ENCODE results near the gene PRX.

PRX gene

GRCh38 chr19:40418040-40418439 lies 4.9 kb upstream of the PRX start:
- ATAC-seq (ENCODE audit: insufficient read depth, low read depth) (no peak), DNase-seq (no peak)
- H3K36me3 ChIP-seq (ENCODE audit: insufficient read depth, low read length), result peaks cover 7% of the 10 kb centered on the region; the same call in 1 of the 2 replicates
- H3K4me3 ChIP-seq (ENCODE audit: low read depth in 1 of 2, low read length in 2 of 2), result no peak overlapping the region
- peaks cover 13% of the 10 kb centered on the region for H3K4me1 ChIP-seq (ENCODE audit: insufficient read depth, low read length)
- no peak overlapping the region for H3K27ac ChIP-seq (ENCODE audit: low read length)
- peaks cover 3% of the 10 kb centered on the region; the same call in 1 of the 2 replicates for H3K79me2 ChIP-seq (ENCODE audit: insufficient read depth, low read length)
- TF ChIP-seq CTCF (IDR thresholded peaks at IDR 0.05; ENCODE audit: borderline replicate concordance, extremely low read depth, low read length, poor library complexity, severe bottlenecking) (no peak), EZH2 (IDR thresholded peaks at IDR 0.05; ENCODE audit: borderline replicate concordance, low read depth, low read length, severe bottlenecking) (no peak)
- no peaks in the 10 kb centered on the region for H4K20me1 ChIP-seq (ENCODE audit: insufficient read depth, low read length)
- no peaks in the 10 kb centered on the region for H3K9me3 ChIP-seq (ENCODE audit: insufficient read depth, low read length, severe bottlenecking)
- no peaks in the 10 kb centered on the region for H3K27me3 ChIP-seq (ENCODE audit: insufficient read depth, low read length, poor library complexity)
- H3K9ac ChIP-seq (ENCODE audit: low read depth, low read length), result no peak overlapping the region
- no peak overlapping the region for H2AFZ ChIP-seq (ENCODE audit: low read depth, low read length)
- H3K4me2 ChIP-seq (ENCODE audit: insufficient read depth, low read length), result no peak overlapping the region

DNA sequence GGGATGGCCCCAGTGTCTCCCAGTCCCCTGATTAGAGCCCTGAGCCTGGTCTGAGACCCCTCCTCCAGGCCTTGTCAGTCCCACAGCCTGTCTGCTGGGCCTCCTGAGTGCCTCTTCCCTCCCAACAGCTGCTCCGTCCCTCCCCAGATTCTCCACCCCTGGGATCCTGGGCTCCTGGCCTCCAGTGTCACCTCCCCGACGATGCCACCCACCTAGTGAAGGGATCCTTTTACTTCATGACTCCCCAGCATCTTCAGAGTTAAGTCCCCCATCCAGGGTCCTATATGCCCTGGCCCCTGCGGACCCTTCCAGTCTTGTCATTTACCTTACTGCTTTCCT lies 4.4 kb upstream of the PRX start:
- no peak overlapping the region for H3K4me2 ChIP-seq (ENCODE audit: insufficient read depth, low read length)
- peaks cover 13% of the 10 kb centered on the region for H3K4me1 ChIP-seq (ENCODE audit: insufficient read depth, low read length)
- ATAC-seq (ENCODE audit: insufficient read depth, low read depth), result no peak
- no peak overlapping the region for H3K4me3 ChIP-seq (ENCODE audit: low read depth in 1 of 2, low read length in 2 of 2)
- H2AFZ ChIP-seq (ENCODE audit: low read depth, low read length), result no peak overlapping the region
- no peaks in the 10 kb centered on the region for H3K27me3 ChIP-seq (ENCODE audit: insufficient read depth, low read length, poor library complexity)
- H3K9ac ChIP-seq (ENCODE audit: low read depth, low read length), result no peak overlapping the region
- DNase-seq, result no peak
- H3K27ac ChIP-seq (ENCODE audit: low read length), result no peak overlapping the region
- peaks cover 3% of the 10 kb centered on the region; the same call in 1 of the 2 replicates for H3K36me3 ChIP-seq (ENCODE audit: insufficient read depth, low read length)
- no peaks in the 10 kb centered on the region for H3K9me3 ChIP-seq (ENCODE audit: insufficient read depth, low read length, severe bottlenecking)
- H4K20me1 ChIP-seq (ENCODE audit: insufficient read depth, low read length), result no peaks in the 10 kb centered on the region
- no peaks in the 10 kb centered on the region for H3K79me2 ChIP-seq (ENCODE audit: insufficient read depth, low read length)
- TF ChIP-seq EZH2 (IDR thresholded peaks at IDR 0.05; ENCODE audit: borderline replicate concordance, low read depth, low read length, severe bottlenecking), result no peak
- TF ChIP-seq CTCF (IDR thresholded peaks at IDR 0.05; ENCODE audit: borderline replicate concordance, extremely low read depth, low read length, poor library complexity, severe bottlenecking), result no peak

DNA sequence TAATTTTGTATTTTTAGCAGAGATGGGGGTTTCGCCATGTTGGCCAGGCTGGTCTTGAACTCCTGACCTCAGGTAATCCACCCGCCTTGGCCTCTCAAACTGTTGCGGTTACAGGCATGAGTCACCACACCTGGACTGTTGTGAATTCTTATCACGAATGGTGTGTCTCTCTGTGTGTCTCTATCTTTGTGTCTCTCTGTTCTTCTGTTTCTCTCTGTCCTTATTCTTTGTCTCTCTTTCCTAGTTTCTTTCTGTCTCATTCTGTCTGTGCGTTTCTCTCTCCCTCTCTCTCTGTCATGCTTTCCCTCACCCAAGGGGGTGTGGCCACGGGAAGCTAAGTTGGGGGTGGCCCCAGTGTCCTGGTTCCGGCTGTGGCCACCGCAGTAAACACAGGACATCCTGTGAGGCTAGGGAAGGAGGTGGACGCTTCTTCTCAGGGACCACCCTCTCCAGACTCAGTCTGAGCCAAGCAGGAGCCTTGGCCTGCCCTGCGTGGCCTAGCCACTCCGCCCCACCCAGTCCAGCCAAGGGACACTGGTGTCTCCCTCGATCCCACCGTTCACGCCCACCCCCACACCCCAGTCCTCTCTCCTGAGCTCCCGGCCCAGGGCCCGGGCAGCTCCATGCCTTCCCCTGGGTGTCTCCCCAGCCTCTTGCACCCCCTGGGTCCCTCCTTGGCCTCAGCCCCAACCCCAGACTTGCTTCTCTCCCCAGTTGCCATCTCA lies 3.9 kb upstream of the PRX start:
- H3K9ac ChIP-seq (ENCODE audit: low read depth, low read length), result no peak overlapping the region
- no peaks in the 10 kb centered on the region for H4K20me1 ChIP-seq (ENCODE audit: insufficient read depth, low read length)
- no peak overlapping the region for H3K4me3 ChIP-seq (ENCODE audit: low read depth in 1 of 2, low read length in 2 of 2)
- H2AFZ ChIP-seq (ENCODE audit: low read depth, low read length), result no peak overlapping the region
- no peaks in the 10 kb centered on the region for H3K36me3 ChIP-seq (ENCODE audit: insufficient read depth, low read length)
- no peak for DNase-seq
- H3K9me3 ChIP-seq (ENCODE audit: insufficient read depth, low read length, severe bottlenecking), result no peaks in the 10 kb centered on the region
- no peaks in the 10 kb centered on the region for H3K79me2 ChIP-seq (ENCODE audit: insufficient read depth, low read length)
- H3K27ac ChIP-seq (ENCODE audit: low read length), result no peak overlapping the region
- TF ChIP-seq EZH2 (IDR thresholded peaks at IDR 0.05; ENCODE audit: borderline replicate concordance, low read depth, low read length, severe bottlenecking), result no peak
- TF ChIP-seq CTCF (IDR thresholded peaks at IDR 0.05; ENCODE audit: borderline replicate concordance, extremely low read depth, low read length, poor library complexity, severe bottlenecking), result no peak
- H3K4me2 ChIP-seq (ENCODE audit: insufficient read depth, low read length), result no peak overlapping the region
- H3K27me3 ChIP-seq (ENCODE audit: insufficient read depth, low read length, poor library complexity), result no peaks in the 10 kb centered on the region
- ATAC-seq (ENCODE audit: insufficient read depth, low read depth), result no peak
- peaks cover 13% of the 10 kb centered on the region for H3K4me1 ChIP-seq (ENCODE audit: insufficient read depth, low read length)
